Activated naive CD8-positive, alpha-beta T cell treated with anti-CD3 and anti-CD28 coated beads, Interleukin-2, amount 50 U/mL, for 16 hours (primary cell): ENCODE results near the gene PIM2.

ENCODE experiments used
- DNase-seq: peaks from one replicate; pipeline ENCODE4 v3.0.0-alpha.2; 2020; ENCODE audit warnings: low read depth, low spot score

The PIM2 gene

GRCh38 chrX:48935301-48935670 lies 16.5 kb upstream of the PIM2 start:
- DNase-seq, result no peak

- DNase-seq, result no peak
Observed at GRCh38 chrX:48934581-48935300, 15.9 kb upstream of the PIM2 start.

- no peak for DNase-seq
Observed at GRCh38 chrX:48933757-48934156, 14.9 kb upstream of the PIM2 start.

GRCh38 chrX:48927736-48928382 lies 9.0 kb upstream of the PIM2 start:
- DNase-seq, result no peak

- DNase-seq, result no peak
Observed at GRCh38 chrX:48927123-48927522, 8.3 kb upstream of the PIM2 start.

GRCh38 chrX:48924270-48924669 lies 5.4 kb upstream of the PIM2 start:
- no peak for DNase-seq

GRCh38 chrX:48923771-48924170 lies 4.9 kb upstream of the PIM2 start:
- no peak for DNase-seq

- DNase-seq, result no peak
Observed at GRCh38 chrX:48920718-48921104, 1.9 kb upstream of the PIM2 start.

GRCh38 chrX:48919947-48920717 lies 1.3 kb upstream of the PIM2 start:
- no peak for DNase-seq

- DNase-seq, result no peak
Observed at GRCh38 chrX:48919360-48919841, 577 bp upstream of the PIM2 start.

GRCh38 chrX:48918301-48918642 lies 552 bp downstream of the PIM2 start:
- DNase-seq, result no peak

- DNase-seq, result peak; percentile 54
Observed at GRCh38 chrX:48917139-48918001, 1.5 kb downstream of the PIM2 start.

GRCh38 chrX:48914593-48915493 lies 4.0 kb downstream of the PIM2 start:
- no peak for DNase-seq

- DNase-seq, result no peak
Observed at GRCh38 chrX:48913605-48914366, 5.0 kb downstream of the PIM2 start.

- DNase-seq, result peak; percentile 70
Observed at GRCh38 chrX:48911412-48912182, 7.2 kb downstream of the PIM2 start, which contains the start of gene SLC35A2. TSS of gene SLC35A2 (minus strand) at chrX:48911646. CDS start at chrX:48911636, 10 bp downstream.

- DNase-seq, result no peak
Observed at GRCh38 chrX:48910926-48911411, 7.9 kb downstream of the PIM2 start.

GRCh38 chrX:48909703-48910294 lies 9.0 kb downstream of the PIM2 start:
- DNase-seq, result no peak

- no peak for DNase-seq
Observed at GRCh38 chrX:48908600-48908999, 10.2 kb downstream of the PIM2 start.
